GM21526 (cell line): Measurements from ENCODE around the gene COL1A2.

Experiments used
- ATAC-seq: cut with Tn5 transposase; IDR thresholded peaks from one replicate; pipeline ENCODE4 v1.9.1; 2021; ENCODE audit warnings: moderate library complexity; ENCODE audit not compliant: unreplicated experiment, low FRiP score

Gene COL1A2

GRCh38 chr7:94382132-94382531, 12.6 kb upstream of the COL1A2 start:
- ATAC-seq = no peak

- ATAC-seq = no peak
Measured at GRCh38 chr7:94382746-94383145, 11.9 kb upstream of the COL1A2 start.

- ATAC-seq = no peak
Measured at GRCh38 chr7:94384315-94384714, 10.4 kb upstream of the COL1A2 start.

DNA sequence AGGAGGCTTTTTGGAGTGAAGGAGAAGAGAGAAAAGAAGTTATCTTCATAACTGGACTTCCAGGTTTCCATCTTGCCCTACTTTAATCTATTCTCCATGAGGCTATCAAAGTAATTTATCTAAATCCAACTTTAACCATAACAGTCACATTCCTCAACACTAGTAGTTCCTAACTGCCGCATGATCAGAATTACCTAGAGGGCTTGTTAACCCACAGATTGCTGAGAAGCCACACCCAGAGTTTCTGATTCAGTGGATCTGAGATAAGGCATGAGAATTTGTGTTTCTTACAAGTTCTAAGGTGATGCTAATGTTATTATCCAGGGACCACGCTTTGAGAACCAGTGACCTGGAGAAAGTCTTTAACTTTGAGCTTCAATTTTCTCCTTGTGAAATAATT, 8.3 kb upstream of the COL1A2 start:
- ATAC-seq = no peak

DNA sequence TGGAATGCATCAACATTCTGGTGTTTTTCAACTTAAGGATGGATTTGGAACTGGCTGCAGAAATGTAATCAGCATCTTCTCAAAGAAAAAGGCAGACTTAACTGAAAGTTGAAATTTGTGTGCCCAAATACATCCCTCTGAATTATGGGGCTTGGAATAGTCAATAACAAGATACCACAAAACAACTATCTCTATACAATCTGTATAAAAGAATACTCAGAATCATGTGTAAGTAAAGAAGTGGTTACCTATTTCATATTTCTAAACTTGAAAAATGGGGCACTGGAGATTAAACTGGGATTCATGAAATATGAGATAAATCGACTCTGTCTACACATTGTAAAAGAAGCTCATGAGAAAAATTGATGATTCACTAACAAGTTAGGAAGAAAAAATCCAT, 6.2 kb upstream of the COL1A2 start:
- ATAC-seq = no peak

DNA sequence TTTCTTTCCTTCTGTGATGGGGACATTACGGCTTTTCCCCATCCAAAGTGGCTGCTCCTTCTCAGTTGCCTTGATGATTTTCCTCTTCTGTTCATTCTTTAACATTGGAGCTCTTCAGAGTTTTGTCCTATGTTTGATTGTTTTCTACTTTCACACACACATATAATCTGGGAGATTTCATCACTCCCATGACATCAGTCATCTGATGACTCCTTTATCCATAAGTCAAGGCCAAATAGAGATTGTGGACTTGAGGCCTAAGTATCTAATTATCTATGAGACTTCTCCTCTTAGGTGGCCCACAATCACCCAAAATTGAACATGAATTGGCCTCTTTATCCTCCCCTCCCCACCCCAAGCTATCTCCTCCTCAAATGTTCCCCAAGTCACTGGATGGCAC, 5.3 kb upstream of the COL1A2 start:
- ATAC-seq = no peak

- ATAC-seq = no peak
Measured at GRCh38 chr7:94391726-94392392, 2.8 kb upstream of the COL1A2 start.

- ATAC-seq = no peak
Measured at GRCh38 chr7:94392393-94392786, 2.3 kb upstream of the COL1A2 start.

DNA sequence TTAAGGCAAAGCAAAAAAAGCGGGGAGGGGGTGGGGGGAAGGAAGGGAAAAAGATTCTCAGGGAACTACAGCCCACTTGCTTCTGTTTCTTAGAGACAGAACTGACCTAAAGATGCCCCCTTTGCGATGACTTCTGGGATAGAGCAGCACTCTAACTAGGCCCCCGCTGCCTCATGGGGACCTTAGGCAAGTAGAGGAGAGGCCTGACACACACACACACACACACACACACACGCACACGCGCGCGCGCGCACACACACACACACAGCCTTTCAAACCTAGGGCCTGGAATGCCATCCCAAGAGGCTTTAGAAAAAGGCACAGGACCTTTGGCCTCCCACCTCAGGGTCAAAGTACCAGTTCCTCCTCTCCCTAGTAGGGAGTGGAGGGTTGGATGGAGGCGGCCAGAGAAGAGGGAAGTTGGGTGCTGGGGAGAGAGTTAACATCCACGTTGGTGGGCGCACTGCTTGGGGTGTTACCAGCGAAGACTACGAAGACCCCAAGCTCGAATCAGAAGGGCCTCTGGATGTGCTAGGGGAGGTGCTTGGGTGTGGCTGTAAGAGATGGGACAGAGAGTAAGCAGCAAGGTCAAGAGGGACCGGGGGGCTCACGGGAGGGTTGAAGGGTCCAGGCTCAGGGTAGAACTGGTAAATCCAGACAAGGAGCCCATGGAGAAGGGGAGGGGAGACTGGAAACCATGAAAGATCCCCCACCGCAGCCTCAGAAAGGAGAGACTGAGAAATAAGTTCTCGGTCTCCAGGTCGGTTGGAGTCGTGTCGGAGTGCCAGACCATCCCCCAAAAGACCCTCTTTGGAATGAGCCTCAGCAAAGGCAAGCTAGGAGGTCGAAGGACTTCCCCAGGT, 1.2 kb upstream of the COL1A2 start:
- no peak for ATAC-seq

- ATAC-seq = no peak
Measured at GRCh38 chr7:94394109-94394436, 622 bp upstream of the COL1A2 start.

DNA sequence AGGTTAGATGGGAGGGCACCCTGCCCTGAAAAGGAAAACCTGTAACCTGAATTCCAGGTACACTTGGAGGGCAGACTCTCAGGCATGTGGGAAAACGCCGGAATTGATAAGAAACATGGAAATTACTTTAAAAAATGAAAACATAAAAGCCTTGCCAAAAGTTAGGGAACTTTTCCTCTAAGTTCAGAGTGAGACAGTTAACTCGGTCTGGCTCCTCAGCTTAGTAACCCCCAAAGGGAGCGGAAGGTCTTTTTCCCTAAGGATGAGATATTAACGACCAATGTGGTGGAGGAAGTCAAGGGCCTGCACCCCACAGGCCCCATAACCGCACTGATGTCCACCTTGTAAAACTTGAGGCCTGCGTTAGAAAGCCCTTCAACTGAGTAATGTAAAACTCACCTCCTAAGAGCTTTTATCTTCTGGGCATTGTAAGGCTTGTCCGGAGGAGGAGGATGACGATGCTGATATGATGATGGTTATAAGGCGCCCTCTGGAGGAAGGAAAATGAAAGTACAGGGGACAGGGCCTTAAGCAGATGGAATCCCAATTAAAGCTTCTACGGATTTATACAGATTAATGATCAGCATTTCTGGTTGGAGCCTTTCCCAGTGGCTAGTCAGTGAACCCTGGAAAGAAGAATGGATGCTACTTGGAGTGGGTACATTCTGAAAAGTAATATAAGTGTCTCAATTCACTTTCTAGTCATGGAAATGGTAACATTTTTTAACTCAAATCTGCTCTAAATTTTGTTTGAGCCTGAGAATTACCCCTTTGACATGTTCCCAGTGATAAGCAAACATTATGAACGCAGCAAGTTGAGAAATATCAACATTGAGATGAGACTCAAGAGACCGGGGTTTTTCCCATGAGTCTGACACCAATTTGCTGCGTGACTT, 694 bp downstream of the COL1A2 start:
- ATAC-seq = peak; percentile 93

DNA sequence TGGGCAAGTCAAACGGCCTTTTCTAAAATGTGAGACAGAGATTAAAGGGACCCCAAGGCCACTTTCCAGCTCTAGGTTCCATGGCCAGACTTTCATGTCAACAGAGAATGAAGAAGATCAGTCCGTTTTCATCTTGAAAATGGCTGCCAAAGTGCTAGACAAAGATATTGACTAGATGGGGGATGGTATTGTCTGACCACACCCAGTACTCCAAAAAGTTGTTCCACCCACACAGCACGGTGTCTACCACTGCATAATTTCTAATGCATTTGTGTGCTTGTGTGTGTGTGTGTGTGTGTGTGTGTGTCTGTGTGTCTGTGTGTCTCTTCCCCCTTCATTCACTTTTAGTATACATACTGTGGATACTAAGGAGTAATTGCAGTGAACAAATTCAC, 1.3 kb downstream of the COL1A2 start:
- no peak for ATAC-seq

DNA sequence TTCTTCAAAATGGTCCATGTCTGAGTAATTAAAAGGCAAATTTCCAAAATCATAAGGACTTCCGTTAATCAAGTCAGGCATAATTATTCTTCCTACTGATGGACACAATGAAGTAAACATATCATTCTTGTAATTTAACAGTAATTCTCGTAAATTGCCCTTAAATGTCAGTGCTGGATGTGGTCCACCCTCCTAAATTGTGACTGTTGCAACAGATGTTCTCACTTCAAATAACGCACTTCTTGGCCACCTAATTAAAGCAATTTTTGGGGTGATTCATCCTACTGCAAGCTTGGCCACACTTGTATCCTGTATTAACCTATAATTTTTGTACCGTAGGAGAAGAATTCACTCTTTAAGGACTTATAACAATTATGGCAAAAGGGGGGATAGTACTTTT, 1.9 kb downstream of the COL1A2 start:
- no peak for ATAC-seq

GRCh38 chr7:94397722-94398121, 3.0 kb downstream of the COL1A2 start:
- ATAC-seq = no peak

DNA sequence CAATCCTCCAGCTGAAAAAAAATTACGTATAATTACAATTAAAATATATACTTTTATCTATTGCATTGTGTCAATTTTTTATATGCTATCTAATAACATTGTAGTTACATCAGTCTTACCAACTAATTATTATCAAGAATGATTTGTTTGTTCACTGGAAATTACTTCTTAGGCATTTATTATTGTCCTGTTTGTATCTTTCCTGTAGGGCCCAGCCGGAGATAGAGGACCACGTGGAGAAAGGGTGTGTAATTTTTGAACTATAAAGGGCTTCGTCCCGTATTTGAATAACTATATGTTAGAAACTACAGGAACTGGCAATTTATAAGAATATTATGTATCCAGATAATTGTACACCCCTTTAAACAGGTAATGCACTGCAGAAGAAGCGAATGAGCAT, 4.1 kb downstream of the COL1A2 start:
- no peak for ATAC-seq

- ATAC-seq = no peak
Measured at GRCh38 chr7:94400022-94400421, 5.3 kb downstream of the COL1A2 start.

DNA sequence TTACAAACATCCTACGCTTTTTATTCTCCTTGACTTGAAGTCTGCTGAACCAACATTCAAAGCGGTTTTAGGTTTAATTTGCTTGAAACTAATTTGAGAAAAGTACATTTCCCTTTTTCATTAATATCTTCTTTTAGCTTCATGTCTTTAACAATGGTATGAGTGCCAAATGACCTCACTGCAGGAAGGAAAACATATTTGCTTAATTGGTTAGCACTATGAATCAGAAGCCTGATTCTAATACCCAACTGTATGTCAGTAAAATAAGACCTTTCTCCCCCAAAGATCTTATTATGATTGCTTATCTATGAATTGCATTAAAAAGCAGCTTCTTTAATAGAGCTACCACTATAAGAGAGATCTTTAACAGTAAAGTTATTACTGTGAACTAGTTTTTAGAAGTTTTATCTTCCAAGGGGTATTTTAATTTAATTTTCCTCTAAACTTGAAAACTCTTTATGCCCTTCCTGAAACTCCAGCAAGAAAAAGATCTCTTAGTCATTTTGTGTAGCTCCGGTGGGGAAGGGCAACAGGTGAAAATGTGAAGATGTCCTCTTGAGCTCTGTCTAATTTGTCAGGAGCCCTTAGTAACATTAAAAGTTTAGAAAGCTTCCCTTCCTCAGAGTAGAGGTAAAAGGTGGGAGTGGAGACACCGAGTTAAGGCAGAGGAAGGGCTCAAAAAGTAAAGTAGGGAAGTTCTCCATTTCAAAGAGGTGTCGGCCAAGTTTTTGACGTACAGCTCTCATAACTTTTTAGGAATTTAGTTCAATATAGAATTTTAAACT, 6.1 kb downstream of the COL1A2 start:
- ATAC-seq = no peak

GRCh38 chr7:94401428-94401814, 6.7 kb downstream of the COL1A2 start:
- no peak for ATAC-seq

DNA sequence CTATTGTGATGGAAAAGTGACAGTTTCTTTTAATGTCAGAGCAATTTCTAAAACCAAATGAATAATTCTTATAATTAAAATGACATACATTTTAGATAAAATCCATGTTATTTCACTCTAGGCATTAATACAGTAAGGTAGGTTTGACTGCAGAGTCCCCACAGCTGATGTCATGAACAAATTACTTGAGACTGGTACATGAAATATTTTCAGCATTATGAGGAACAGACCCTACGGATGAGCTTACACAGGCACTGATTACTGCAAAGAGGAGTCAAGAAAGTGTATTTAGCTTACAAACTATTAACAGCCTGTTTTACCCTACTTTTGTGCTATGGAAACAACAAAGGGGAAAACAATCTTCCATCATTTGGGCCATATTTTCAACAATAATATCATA, 8.9 kb downstream of the COL1A2 start:
- ATAC-seq = no peak

DNA sequence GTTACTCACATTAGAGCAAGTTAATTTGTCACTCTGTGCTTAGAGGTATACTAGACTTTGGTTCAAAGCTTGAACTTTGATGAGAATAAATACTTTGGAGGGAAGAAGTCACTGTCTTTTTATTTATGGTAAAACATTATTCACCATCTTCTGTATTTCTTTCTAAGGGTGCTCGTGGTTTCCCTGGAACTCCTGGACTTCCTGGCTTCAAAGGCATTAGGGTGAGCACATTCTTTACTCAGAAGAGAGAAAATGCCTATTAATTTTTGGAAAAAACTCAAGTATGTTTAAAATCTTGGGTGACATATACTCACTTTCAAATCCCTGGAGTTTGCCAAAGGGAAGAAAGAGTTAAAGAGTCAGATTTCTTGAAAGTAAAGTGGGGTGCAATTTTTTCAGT, 10.8 kb downstream of the COL1A2 start:
- no peak for ATAC-seq

DNA sequence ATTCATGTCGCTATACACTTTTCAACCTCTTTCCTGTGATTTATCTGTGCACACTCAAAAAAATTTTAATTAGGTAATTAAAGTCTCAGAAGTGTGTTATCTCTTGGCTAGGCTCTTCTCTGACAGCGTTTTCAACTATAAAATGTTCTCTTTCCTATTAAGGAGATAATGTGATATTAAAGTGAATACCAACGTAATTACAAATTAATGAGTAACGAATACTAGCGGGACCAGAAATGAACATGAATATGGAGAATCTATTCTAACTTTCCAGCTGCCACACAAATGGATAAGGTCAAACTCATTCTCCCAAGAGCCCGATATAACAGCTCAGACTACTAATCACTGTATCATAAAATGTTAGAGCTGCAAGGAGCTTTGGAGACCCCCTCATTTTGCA, 12.0 kb downstream of the COL1A2 start:
- ATAC-seq = no peak
